Adrenal gland (tissue), 12 donors: ENCODE measurements around the gene KCNH1. TPM values are rescaled to one million over a fixed set of nuclear protein-coding genes. Genes with fewer than 3 reads are reported as not detected.
"Not testable (repeated sequence)": the region's sequence is repeated elsewhere in the genome, so short reads cannot be mapped to it uniquely, and the experiment has no call there.

Experiments used
- DNase-seq, 7 donors: peaks; one replicate each; pipeline ENCODE4 v3.0.0-alpha.2; 2019 to 2020
- H3K27ac ChIP-seq, 5 donors: fragments of 200-600 bp; sonication (generic) in 4 of 5; 1 replicate in 3 of 5; 2 replicates in 2 of 5; pipeline versions ENCODE4 v1.5.1 to v1.8.0; 2016 to 2020; ENCODE audit warnings: mild to moderate bottlenecking in 1 of 5
- H3K27me3 ChIP-seq: fragments of 200-600 bp; 2 replicates; pipeline ENCODE4 v1.8.0; 2021
- H3K36me3 ChIP-seq, 2 donors: fragments of 200-600 bp; replicated peaks in 1 of 2; 1 replicate in 1 of 2; 2 replicates in 1 of 2; pipeline versions ENCODE4 v1.5.1 to v1.8.0; 2018 to 2022
- H3K4me1 ChIP-seq, 2 donors: fragments of 200-600 bp; replicated peaks in 1 of 2; 1 replicate in 1 of 2; 2 replicates in 1 of 2; pipeline versions ENCODE4 v1.5.1 to v1.8.0; 2018 to 2021
- H3K4me3 ChIP-seq, 4 donors: fragments of 200-600 bp; sonication (generic) in 3 of 4; one replicate each; pipeline ENCODE4 v1.5.1; 2016 to 2018
- H3K9me3 ChIP-seq, 3 donors: fragments of 200-600 bp; sonication (generic) in 1 of 3; replicated peaks in 1 of 3; 1 replicate in 2 of 3; 2 replicates in 1 of 3; pipeline versions ENCODE4 v1.5.1 to v1.8.0; 2016 to 2021
- CTCF ChIP-seq, 6 experiments: fragments of 450-650 bp in 4 of 6; fragments of 200-600 bp in 2 of 6; sonication (generic) in 1 of 6; IDR thresholded peaks; 1 replicate in 5 of 6; 2 replicates in 1 of 6; pipeline versions ENCODE4 v1.5.1 to v1.8.0; 2016 to 2021; ENCODE audit warnings: antibody characterized with exemption in 6 of 6, mild to moderate bottlenecking in 2 of 6, moderate library complexity in 1 of 6
- POLR2A ChIP-seq, 2 donors: fragments of 450-650 bp; IDR thresholded peaks; one replicate each; pipeline ENCODE4 v1.6.1; 2017; ENCODE audit warnings: antibody characterized with exemption in 2 of 2, mild to moderate bottlenecking in 2 of 2, moderate library complexity in 1 of 2
- WGBS, 4 donors: extraction: QIAGEN DNeasy Blood & Tissue Kit in 2 of 4; methylation state at CpG; one replicate each; pipeline versions ENCODE4 v1.1.5 to v1.1.7; 2013 to 2017; 5-methylcytosine and 5-hydroxymethylcytosine counted together
- intact Hi-C, 2 donors: fragments of 100-400 bp; cut with DNase I; formaldehyde crosslinking; loops; one replicate each; pipeline versions ENCODE4 v1.14.1 to v1.15.0; 2022 to 2023
- polyA plus RNA-seq, 3 donors: library from polyadenylated mRNA; stranded (reverse); fragments of 200-250 nt in 2 of 3; fragments of 350-450 nt in 1 of 3; fragmentation: Illumina TruSeq in 1 of 3; extraction: RNeasy Lipid Tissue Mini Kit (QIAGEN cat#74804) in 1 of 3; gene quantifications; one replicate each; pipeline ENCODE4 v1.2.3, GENCODE V29; 2013 to 2014
- total RNA-seq, 9 donors: library from RNA; depleted of rRNA in 4 of 9; stranded (reverse); fragments of >200 nt in 4 of 9; fragments of 120-200 nt in 1 of 9; fragmentation: NEBNext Ultra II Directional in 1 of 9; extraction: Animal tissue kit (Norgen Biotek cat#: 25700) in 1 of 9; gene quantifications; one replicate each; pipeline versions ENCODE4 v1.1.0 to v1.2.4, GENCODE V29; 2013 to 2023
- donor health status: healthy with polysubstance abuse.
- donor health status: Bipolar disorder and iron deficiency.
- donor health status: DM: yes; HTN: yes; CAD: no.
- donor health status: DM: no; HTN: no; CAD: no.
- donor health status: DM: no; HTN: no; CAD: no.
- donor health status: DM: yes; HTN: yes; CAD: no.

KCNH1 gene
- total and polyA plus RNA-seq, 12 donors, result 0.15 to 2.2 (median 0.73) TPM; not detected in 4

- intact Hi-C loops, result loop anchor here in 1 of 2 donors (10.0 kb wide), 1 partner anchor 366 kb away; no protein-coding TSS in a partner anchor
- H3K9me3 ChIP-seq, result no peaks in the 10 kb centered on the region
- WGBS, 4 donors, result 47 to 58% (median 51%) methylated on average over 7 of the region's 7 CpGs
- DNase-seq, result no peak
- no peaks in the 10 kb centered on the region for H3K27me3 ChIP-seq
- no peaks in the 10 kb centered on the region for H3K4me1 ChIP-seq
- TF ChIP-seq POLR2A (IDR thresholded peaks at IDR 0.05) (no peak), CTCF (IDR thresholded peaks at IDR 0.05) (no peak)
- H3K27ac ChIP-seq, result no peak overlapping the region
- H3K4me3 ChIP-seq, result no peak overlapping the region
- no peaks in the 10 kb centered on the region for H3K36me3 ChIP-seq
Measured at GRCh38 chr1:210951279-210951678, 182.7 kb downstream of the KCNH1 start.

DNA sequence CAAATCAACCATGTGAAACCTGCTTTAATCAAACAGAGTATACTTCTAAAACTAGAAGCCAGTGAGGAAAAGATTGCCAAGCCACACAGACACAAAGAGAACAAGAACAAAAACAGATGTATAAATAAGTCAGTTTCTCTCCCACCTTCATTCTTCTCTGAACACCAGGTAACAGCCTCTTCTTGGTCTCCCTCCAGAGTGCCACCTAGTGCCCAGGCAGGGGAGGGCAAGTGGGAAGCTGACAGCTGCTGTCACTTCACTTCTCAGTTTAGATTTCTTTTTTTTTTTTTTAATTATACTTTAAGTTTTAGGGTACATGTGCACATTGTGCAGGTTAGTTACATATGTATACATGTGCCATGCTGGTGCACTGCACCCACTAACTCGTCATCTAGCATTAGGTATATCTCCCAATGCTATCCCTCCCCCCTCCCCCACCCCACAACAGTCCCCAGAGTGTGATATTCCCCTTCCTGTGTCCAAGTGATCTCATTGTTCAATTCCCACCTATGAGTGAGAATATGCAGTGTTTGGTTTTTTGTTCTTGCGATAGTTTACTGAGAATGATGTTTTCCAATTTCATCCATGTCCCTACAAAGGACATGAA is 183.9 kb downstream of the KCNH1 start:
- H3K4me3 ChIP-seq, H3K9me3 ChIP-seq, H3K36me3 ChIP-seq, H3K27me3 ChIP-seq, H3K4me1 ChIP-seq, H3K27ac ChIP-seq: not testable (repeated sequence)
- peak; percentile 27 to 76 (median 47) for DNase-seq
- intact Hi-C loops, result loop anchor here in 1 of 2 donors (10.0 kb wide), 1 partner anchor 365 kb away; no protein-coding TSS in a partner anchor
- peak; percentile 41 to 57 (median 50) for TF ChIP-seq CTCF (IDR thresholded peaks at IDR 0.05)
- WGBS, 4 donors, result 31 to 83% methylated on average over 1 to 2 of the region's 2 CpGs; no CpG with 5 or more reads in 2 of the 4 donors

GRCh38 chr1:210949489-210949888 is 184.5 kb downstream of the KCNH1 start:
- Histone ChIP-seq H3K36me3 (no peaks in the 10 kb centered on the region), H3K4me1 (no peaks in the 10 kb centered on the region), H3K27me3 (no peaks in the 10 kb centered on the region), H3K4me3 (no peak overlapping the region), H3K27ac (no peak overlapping the region), H3K9me3 (no peaks in the 10 kb centered on the region)
- WGBS, 4 donors, result 47 to 57% (median 51%) methylated on average over 7 of the region's 7 CpGs
- TF ChIP-seq CTCF (IDR thresholded peaks at IDR 0.05), result no peak
- TF ChIP-seq POLR2A (IDR thresholded peaks at IDR 0.05), result no peak
- DNase-seq, result no peak
- intact Hi-C loops, result no loop called here

DNA sequence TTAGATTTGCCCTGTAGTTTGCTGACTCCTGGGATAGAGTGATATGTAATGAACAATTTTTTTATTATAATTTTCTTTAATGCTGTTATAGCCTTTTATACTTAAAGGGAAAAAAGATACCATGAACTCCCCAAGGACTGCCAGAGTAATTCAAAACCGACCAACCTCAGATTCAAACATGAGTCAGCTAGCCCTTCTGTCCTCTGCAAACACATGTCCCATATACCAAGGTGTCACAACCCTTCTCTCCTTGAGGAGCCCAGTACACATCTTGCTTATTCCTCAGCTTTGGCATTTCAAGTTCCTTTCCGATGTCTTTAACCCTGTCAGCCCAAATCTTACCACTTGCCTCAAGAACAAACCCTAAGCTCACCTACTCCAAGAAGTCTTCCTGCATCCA is 184.9 kb downstream of the KCNH1 start:
- Histone ChIP-seq H3K4me1 (no peaks in the 10 kb centered on the region), H3K36me3 (no peaks in the 10 kb centered on the region), H3K27me3 (no peaks in the 10 kb centered on the region), H3K27ac (no peak overlapping the region), H3K4me3 (no peak overlapping the region), H3K9me3 (no peaks in the 10 kb centered on the region)
- TF ChIP-seq POLR2A (IDR thresholded peaks at IDR 0.05), result no peak
- TF ChIP-seq CTCF (IDR thresholded peaks at IDR 0.05), result no peak
- intact Hi-C loops, result no loop called here
- no peak for DNase-seq
- WGBS, 4 donors, result 42 to 56% (median 48%) methylated on average over 2 of the region's 2 CpGs
